HG02970 (cell line): ENCODE results near the gene ASAP3.

Experiments
- ATAC-seq: cut with Tn5 transposase; IDR thresholded peaks from one replicate; pipeline ENCODE4 v1.9.1; 2021; ENCODE audit warnings: mild to moderate bottlenecking, moderate library complexity, moderate number of reproducible peaks; ENCODE audit not compliant: unreplicated experiment, low FRiP score

The ASAP3 gene

GRCh38 chr1:23452011-23452411 is 32.0 kb downstream of the ASAP3 start:
- ATAC-seq: no peak

GRCh38 chr1:23451441-23451840 is 32.5 kb downstream of the ASAP3 start:
- ATAC-seq: no peak

GRCh38 chr1:23450894-23451293 is 33.1 kb downstream of the ASAP3 start:
- no peak for ATAC-seq

GRCh38 chr1:23449958-23450357 is 34.0 kb downstream of the ASAP3 start:
- ATAC-seq: no peak

- no peak for ATAC-seq
Observed at GRCh38 chr1:23449306-23449705, 34.7 kb downstream of the ASAP3 start.

GRCh38 chr1:23448846-23449245 is 35.1 kb downstream of the ASAP3 start:
- ATAC-seq: no peak

- no peak for ATAC-seq
Observed at GRCh38 chr1:23446661-23447310, 37.2 kb downstream of the ASAP3 start.

GRCh38 chr1:23444596-23445390 is 39.2 kb downstream of the ASAP3 start:
- no peak for ATAC-seq

GRCh38 chr1:23444104-23444533 is 39.9 kb downstream of the ASAP3 start:
- no peak for ATAC-seq

- ATAC-seq: no peak
Observed at GRCh38 chr1:23442751-23443150, 41.2 kb downstream of the ASAP3 start.

GRCh38 chr1:23441446-23442148 is 42.4 kb downstream of the ASAP3 start:
- ATAC-seq: no peak

- no peak for ATAC-seq
Observed at GRCh38 chr1:23438545-23438944, 45.4 kb downstream of the ASAP3 start.

- ATAC-seq: no peak
Observed at GRCh38 chr1:23437355-23437664, 46.7 kb downstream of the ASAP3 start.

GRCh38 chr1:23436520-23437354 is 47.2 kb downstream of the ASAP3 start:
- no peak for ATAC-seq

- ATAC-seq: no peak
Observed at GRCh38 chr1:23434260-23434775, 49.7 kb downstream of the ASAP3 start.

- ATAC-seq: no peak
Observed at GRCh38 chr1:23433122-23433521, 50.9 kb downstream of the ASAP3 start.

- ATAC-seq: no peak
Observed at GRCh38 chr1:23431431-23431830, 52.5 kb downstream of the ASAP3 start.

- ATAC-seq: no peak
Observed at GRCh38 chr1:23430803-23431202, 53.2 kb downstream of the ASAP3 start.

- no peak for ATAC-seq
Observed at GRCh38 chr1:23428136-23428905, 55.7 kb downstream of the ASAP3 start.

- ATAC-seq: no peak
Observed at GRCh38 chr1:23427550-23427949, 56.4 kb downstream of the ASAP3 start.
